HCT116 (cell line): ENCODE results near the gene F7. TPM values are rescaled to one million over a fixed set of nuclear protein-coding genes. Genes with fewer than 3 reads are reported as not detected.

Experiments
- ATAC-seq: fragments of 200-7000 bp; cut with Tn5 transposase; 2 replicates; pipeline ENCODE4 v1.9.1; 2020; ENCODE audit warnings: mild to moderate bottlenecking, moderate library complexity
- BruUV-seq: library from RNA; stranded (reverse); fragments of 400-500 nt; replicated peaks from 2 replicates; lab custom pipeline; 2021; lab: Mats Ljungman, UMichigan
- CTCF ChIA-PET: fragments of 300-600 bp; sonication (Branson Sonifier 250); formaldehyde crosslinking; loops from one replicate; lab custom pipeline; 2021; ENCODE audit warnings: antibody characterized with exemption; lab: Charles Lee
- POLR2A ChIA-PET: fragments of 300-600, 350-600 bp; sonication (Branson Sonifier 250); formaldehyde crosslinking; loops from one replicate; lab custom pipeline; 2021; ENCODE audit warnings: antibody characterized with exemption; lab: Charles Lee
- RAD21 ChIA-PET, 2 experiments: fragments of 300-600 bp; sonication (Branson Sonifier 250); formaldehyde crosslinking; loops; one replicate each; lab custom pipeline; 2023; ENCODE audit warnings: low total read pairs in 2 of 2; ENCODE audit not compliant: uncharacterized antibody in 2 of 2, unreplicated experiment in 2 of 2, low non-redundant PET in 1 of 2; lab: Charles Lee
- DNase-seq: peaks from one replicate; pipeline ENCODE4 v3.0.0-alpha.2; 2010; ENCODE audit warnings: low read depth, low spot score
- H2AFZ ChIP-seq: fragments of 200-600 bp; shearing (Covaris generic), sonication (generic); 2 replicates; pipeline ENCODE4 v1.6.1; 2017; ENCODE audit warnings: low read depth, mixed run types, mixed read lengths, antibody characterized with exemption, low read length; ENCODE audit not compliant: poor library complexity, severe bottlenecking
- H3K27ac ChIP-seq: 2 replicates; pipeline ENCODE4 v1.5.1; 2012; ENCODE audit warnings: low read depth, low read length
- H3K27me3 ChIP-seq: fragments of 200-600 bp; sonication (generic); 2 replicates; pipeline ENCODE4 v1.6.1; 2016; ENCODE audit warnings: mixed run types, low read length, mixed read lengths; ENCODE audit not compliant: insufficient read depth
- H3K36me3 ChIP-seq, 2 experiments: fragments of 200-500 bp in 1 of 2; fragments of 200-600 bp in 1 of 2; sonication (Bioruptor generic) in 1 of 2; sonication (generic) in 1 of 2; 2 replicates each; pipeline versions ENCODE4 v1.5.1 to v1.6.1; 2014 to 2016; ENCODE audit warnings: low read length in 2 of 2, inconsistent platforms in 1 of 2, mixed read lengths in 1 of 2, mixed run types in 1 of 2; ENCODE audit not compliant: insufficient read depth in 2 of 2, control insufficient read depth in 1 of 2
- H3K4me1 ChIP-seq, 2 experiments: fragments of 200-600 bp in 1 of 2; sonication (generic) in 1 of 2; 2 replicates each; pipeline versions ENCODE4 v1.5.1 to v1.6.1; 2012 to 2017; ENCODE audit warnings: low read length in 2 of 2, inconsistent platforms in 1 of 2, mild to moderate bottlenecking in 1 of 2, mixed read lengths in 1 of 2, mixed run types in 1 of 2, moderate library complexity in 1 of 2; ENCODE audit not compliant: insufficient read depth in 2 of 2, control insufficient read depth in 1 of 2
- H3K4me2 ChIP-seq: fragments of 200-600 bp; sonication (generic); 2 replicates; pipeline ENCODE4 v1.6.1; 2017; ENCODE audit warnings: mixed run types, low read length, mixed read lengths
- H3K4me3 ChIP-seq, 2 experiments: fragments of 200-600 bp in 1 of 2; sonication (generic) in 1 of 2; replicated peaks in 1 of 2; 2 replicates each; pipeline ENCODE4 v1.5.1; 2011 to 2016; ENCODE audit warnings: low read length in 2 of 2, control low read depth in 1 of 2, low read depth in 1 of 2, mild to moderate bottlenecking in 1 of 2, mixed read lengths in 1 of 2, mixed run types in 1 of 2
- H3K79me2 ChIP-seq: fragments of 200-600 bp; sonication (generic); 2 replicates; pipeline ENCODE4 v1.6.1; 2017; ENCODE audit warnings: mild to moderate bottlenecking, mixed run types, low read length, moderate library complexity, mixed read lengths; ENCODE audit not compliant: insufficient read depth
- H3K9ac ChIP-seq: fragments of 200-600 bp; sonication (generic); 2 replicates; pipeline ENCODE4 v1.6.1; 2016; ENCODE audit warnings: low read length, mixed read lengths
- H3K9me2 ChIP-seq: fragments of 200-600 bp; sonication (generic), shearing (Covaris generic); 2 replicates; pipeline ENCODE4 v1.6.1; 2017; ENCODE audit warnings: mixed run types, mild to moderate bottlenecking, moderate library complexity; ENCODE audit not compliant: insufficient read depth
- H3K9me3 ChIP-seq, 2 experiments: fragments of 200-500 bp in 1 of 2; fragments of 200-600 bp in 1 of 2; sonication (Bioruptor generic) in 1 of 2; sonication (generic) in 1 of 2; 2 replicates each; pipeline ENCODE4 v1.6.1; 2014 to 2017; ENCODE audit warnings: low read length in 2 of 2, mixed read lengths in 2 of 2, inconsistent platforms in 1 of 2, low read depth in 1 of 2, mild to moderate bottlenecking in 1 of 2, mixed run types in 1 of 2, moderate library complexity in 1 of 2; ENCODE audit not compliant: control insufficient read depth in 1 of 2, insufficient read depth in 1 of 2
- H4K20me1 ChIP-seq: fragments of 200-600 bp; sonication (generic), shearing (Covaris generic); 2 replicates; pipeline ENCODE4 v1.6.1; 2017; ENCODE audit warnings: mixed run types, mild to moderate bottlenecking, moderate library complexity; ENCODE audit not compliant: insufficient read depth
- ATF3 ChIP-seq: IDR thresholded peaks from 2 replicates; pipeline ENCODE4 v1.6.1; 2012
- CBX3 ChIP-seq: IDR thresholded peaks from 2 replicates; pipeline ENCODE4 v1.6.1; 2012; ENCODE audit warnings: low read depth
- CEBPB ChIP-seq: IDR thresholded peaks from 2 replicates; pipeline ENCODE4 v1.6.1; 2012; ENCODE audit warnings: low read depth
- CTCF ChIP-seq, 3 experiments: fragments of 200-600 bp in 1 of 3; sonication (generic) in 1 of 3; IDR thresholded peaks in 2 of 3; conservative IDR thresholded peaks in 1 of 3; 2 replicates each; pipeline ENCODE4 v1.5.1; 2012 to 2017; ENCODE audit warnings: low read depth in 2 of 3, low read length in 2 of 3, antibody characterized with exemption in 1 of 3, borderline replicate concordance in 1 of 3, control low read depth in 1 of 3, mild to moderate bottlenecking in 1 of 3, mixed read lengths in 1 of 3, mixed run types in 1 of 3, moderate library complexity in 1 of 3; ENCODE audit not compliant: insufficient read depth in 1 of 3
- EGR1 ChIP-seq: IDR thresholded peaks from 2 replicates; pipeline ENCODE4 v1.6.1; 2012; ENCODE audit warnings: low read depth
- ELF1 ChIP-seq: IDR thresholded peaks from 2 replicates; pipeline ENCODE4 v1.6.1; 2012; ENCODE audit warnings: low read depth, borderline replicate concordance
- EZH2 ChIP-seq: fragments of 200-600 bp; sonication (generic); IDR thresholded peaks from 2 replicates; pipeline ENCODE4 v1.6.1; 2017; ENCODE audit warnings: antibody characterized with exemption, mixed run types
- EZH2phosphoT487 ChIP-seq: fragments of 200-600 bp; IDR thresholded peaks from 2 replicates; pipeline ENCODE4 v1.6.1; 2018; ENCODE audit warnings: antibody characterized with exemption, borderline replicate concordance
- FOSL1 ChIP-seq: IDR thresholded peaks from 2 replicates; pipeline ENCODE4 v1.6.1; 2012; ENCODE audit warnings: low read depth
- JUND ChIP-seq: IDR thresholded peaks from 2 replicates; pipeline ENCODE4 v1.6.1; 2012
- MAX ChIP-seq: IDR thresholded peaks from 2 replicates; pipeline ENCODE4 v1.6.1; 2012
- POLR2A ChIP-seq: IDR thresholded peaks from 2 replicates; pipeline ENCODE4 v1.7.0; 2011; ENCODE audit warnings: borderline replicate concordance; ENCODE audit not compliant: insufficient read depth, insufficient read length; ENCODE audit errors: extremely low read depth
- POLR2AphosphoS5 ChIP-seq: IDR thresholded peaks from 2 replicates; pipeline ENCODE4 v1.6.1; 2011; ENCODE audit warnings: mild to moderate bottlenecking, low read depth, low read length, moderate library complexity
- REST ChIP-seq: IDR thresholded peaks from 2 replicates; pipeline ENCODE4 v1.6.1; 2012; ENCODE audit warnings: low read depth
- SIN3A ChIP-seq: IDR thresholded peaks from 2 replicates; pipeline ENCODE4 v1.6.1; 2012; ENCODE audit warnings: low read depth
- SRF ChIP-seq: IDR thresholded peaks from 2 replicates; pipeline ENCODE4 v1.6.1; 2012; ENCODE audit warnings: low read depth
- YY1 ChIP-seq: IDR thresholded peaks from 2 replicates; pipeline ENCODE4 v1.6.1; 2011; ENCODE audit warnings: low read length, low read depth, moderate library complexity, mild to moderate bottlenecking; ENCODE audit not compliant: insufficient replicate concordance; ENCODE audit errors: extremely low read depth
- ZBTB33 ChIP-seq: IDR thresholded peaks from 2 replicates; pipeline ENCODE4 v1.6.1; 2011; ENCODE audit warnings: mild to moderate bottlenecking, low read length, moderate library complexity; ENCODE audit not compliant: insufficient replicate concordance; ENCODE audit errors: extremely low read depth
- ZFX ChIP-seq: fragments of 450-650 bp; IDR thresholded peaks from 2 replicates; pipeline ENCODE4 v1.6.1; 2017
- ZNF274 ChIP-seq: fragments of 200-500 bp; sonication (Bioruptor generic); IDR thresholded peaks from 2 replicates; pipeline ENCODE4 v1.6.1; 2014; ENCODE audit warnings: mild to moderate bottlenecking, low read depth, low read length, inconsistent platforms
- intact Hi-C: fragments of 100-400 bp; cut with micrococcal nuclease; formaldehyde crosslinking; loops from 2 replicates; pipeline ENCODE4 v1.10.0; 2022
- total RNA-seq: library from RNA; stranded (reverse); gene quantifications from one replicate; pipeline ENCODE4 v1.2.1, GENCODE V29; 2021; ENCODE audit not compliant: unreplicated experiment

The F7 gene
- total RNA-seq, 1 experiment from 2014 or later: not detected

- Histone ChIP-seq H3K36me3 (no peaks in the 10 kb centered on the region), H3K27ac (no peak overlapping the region), H2AFZ (no peak overlapping the region), H3K27me3 (0 out of 2 replicates have a peak, but pooled peaks cover 4% of the 10 kb centered on the region), H3K4me1 (peaks cover 0 to 7% of the 10 kb centered on the region in 2 experiments; a peak in 1 of 4 replicates), H3K79me2 (no peaks in the 10 kb centered on the region), H3K9ac (no peak overlapping the region), H3K9me3 (no peaks in the 10 kb centered on the region), H3K4me3 (no peak overlapping the region), H4K20me1 (no peaks in the 10 kb centered on the region), H3K9me2 (no peaks in the 10 kb centered on the region), H3K4me2 (no peak overlapping the region)
- no TSS peak for BruUV-seq
- ChIA-PET RAD21 (no interaction called here), POLR2A (no interaction called here), CTCF (no interaction called here)
- TF ChIP-seq POLR2A: no peak
- no peak for TF ChIP-seq ZBTB33
- no peak for TF ChIP-seq SIN3A
- TF ChIP-seq ELF1: no peak
- TF ChIP-seq CEBPB: no peak
- TF ChIP-seq REST: no peak
- TF ChIP-seq YY1: no peak
- TF ChIP-seq POLR2AphosphoS5: no peak
- TF ChIP-seq EZH2phosphoT487: no peak
- TF ChIP-seq ZNF274: no peak
- TF ChIP-seq CTCF (IDR thresholded peaks at IDR 0.05 in 2 of 3, conservative IDR thresholded peaks at IDR 0.05 in 1 of 3; ENCODE audit: borderline replicate concordance in 1 of 3, insufficient read depth in 1 of 3, low read depth in 2 of 3, low read length in 2 of 3): no peak
- TF ChIP-seq ATF3: no peak
- TF ChIP-seq JUND: no peak
- TF ChIP-seq EGR1: no peak
- TF ChIP-seq ZFX: no peak
- TF ChIP-seq EZH2: no peak
- no peak for TF ChIP-seq MAX
- TF ChIP-seq FOSL1: no peak
- no peak for TF ChIP-seq SRF
- TF ChIP-seq CBX3: no peak
- ATAC-seq (no peak), DNase-seq (no peak)
- intact Hi-C loops: no loop called here
These were observed 10.7 kb downstream of the F7 start for GRCh38 chr13:113116206-113116800.
